ENCODE data around the gene HAUS6. TPM values are rescaled to one million over a fixed set of nuclear protein-coding genes. Genes with fewer than 3 reads are reported as not detected.

HAUS6 gene
- total RNA-seq, 1 donor from 2014 or later = 17.6 TPM

Other genes with a start within 250 kb of the HAUS6 start
- gene SAXO1, start 69.7 kb downstream of the HAUS6 start, total RNA-seq = 0.22 TPM in 1 of 2 replicates, not detected in the other
- gene RRAGA, start 53.5 kb downstream of the HAUS6 start, total RNA-seq = 52.6 and 53.3 TPM in 2 replicates
- gene PLIN2, start 24.6 kb upstream of the HAUS6 start, total RNA-seq = 98.1 and 99.5 TPM in 2 replicates
- 57.3 and 60.4 TPM in 2 replicates for gene DENND4C, start 127.8 kb upstream of the HAUS6 start, total RNA-seq

Data from progenitor cell of endocrine pancreas (in vitro differentiated cells).